Right lobe of liver (tissue), 6 donors: ENCODE data around the gene HSD11B2. TPM values are rescaled to one million over a fixed set of nuclear protein-coding genes. Genes with fewer than 3 reads are reported as not detected.
A peak's percentile ranks its signal among the peaks of the same experiment; 100 is the strongest.

Source experiments
- ATAC-seq, 4 donors: fragments of 200-7000 bp; cut with Tn5 transposase; one replicate each; pipeline ENCODE4 v1.9.1; 2020; ENCODE audit warnings: mild to moderate bottlenecking in 4 of 4, moderate library complexity in 4 of 4
- DNase-seq, 3 donors: peaks; one replicate each; pipeline ENCODE4 v3.0.0-alpha.2; 2020
- H3K27ac ChIP-seq, 3 donors: fragments of 200-600 bp; one replicate each; pipeline ENCODE4 v1.8.0; 2022
- H3K27me3 ChIP-seq, 2 donors: fragments of 200-600 bp; one replicate each; pipeline ENCODE4 v1.8.0; 2022
- H3K36me3 ChIP-seq, 4 donors: fragments of 200-600 bp; sonication (generic) in 1 of 4; one replicate each; pipeline versions ENCODE4 v1.5.1 to v1.8.0; 2017 to 2022; ENCODE audit warnings: control low read depth in 1 of 4
- H3K4me1 ChIP-seq, 4 donors: fragments of 200-600 bp; sonication (generic) in 1 of 4; one replicate each; pipeline versions ENCODE4 v1.5.1 to v1.8.0; 2017 to 2022; ENCODE audit warnings: control low read depth in 1 of 4
- H3K4me3 ChIP-seq, 3 donors: fragments of 200-600 bp; one replicate each; pipeline ENCODE4 v1.8.0; 2022
- H3K9me3 ChIP-seq, 4 donors: fragments of 200-600 bp; sonication (generic) in 1 of 4; one replicate each; pipeline versions ENCODE4 v1.5.1 to v1.8.0; 2017 to 2022; ENCODE audit warnings: control low read depth in 1 of 4
- CTCF ChIP-seq, 4 donors: fragments of 200-600 bp in 3 of 4; fragments of 450-650 bp in 1 of 4; IDR thresholded peaks; one replicate each; pipeline versions ENCODE4 v1.5.1 to v1.8.0; 2016 to 2022; ENCODE audit warnings: antibody characterized with exemption in 4 of 4, mild to moderate bottlenecking in 2 of 4
- POLR2A ChIP-seq: fragments of 450-650 bp; IDR thresholded peaks from one replicate; pipeline ENCODE4 v1.6.1; 2017; ENCODE audit warnings: antibody characterized with exemption, mild to moderate bottlenecking
- WGBS: methylation state at CpG from one replicate; pipeline ENCODE4 v1.1.6; 2018; ENCODE audit warnings: low coverage, low lambda C conversion rate; ENCODE audit not compliant: insufficient coverage; ENCODE audit errors: missing lambda C conversion rate; 5-methylcytosine and 5-hydroxymethylcytosine counted together
- intact Hi-C, 2 donors: fragments of 100-400 bp; cut with DNase I; formaldehyde crosslinking; loops; one replicate each; pipeline versions ENCODE4 v1.11.2 to v1.14.1; 2022
- total RNA-seq, 6 experiments: library from RNA; depleted of rRNA in 2 of 6; stranded (reverse); fragments of >200 nt in 2 of 6; fragmentation: NEBNext Ultra II Directional in 3 of 6; extraction: Animal tissue kit (Norgen Biotek cat#: 25700) in 3 of 6; gene quantifications; one replicate each; pipeline versions ENCODE4 v1.1.0 to v1.2.4, GENCODE V29; 2016 to 2023
- donor health status: DM: no; HTN: yes; CAD: no.
- donor health status: DM: no; HTN: no; CAD: no.
- donor health status: DM: no; HTN: no; CAD: no.
- donor health status: DM: no; HTN: yes; CAD: no.
- donor health status: DM: no; HTN: yes; CAD: no.

Gene HSD11B2
- total RNA-seq, 6 experiments from 2014 or later = 1.3 to 2.7 (median 2.1) TPM

- H3K9me3 ChIP-seq = no peaks in the 10 kb centered on the region
- peak; percentile 83 to 96 (median 93) for DNase-seq
- no peaks in the 10 kb centered on the region for H3K36me3 ChIP-seq
- H3K4me3 ChIP-seq = no peak overlapping the region
- WGBS = 50% methylated on average over 2 of the region's 3 CpGs
- H3K4me1 ChIP-seq = peaks cover 5 to 87% (median 53%) of the 10 kb centered on the region in 4 donors
- intact Hi-C loops = no loop called here
- peak overlapping the region in 2 of 3 donors; percentile 52 to 62 for H3K27ac ChIP-seq
- TF ChIP-seq POLR2A = no peak
- TF ChIP-seq CTCF (IDR thresholded peaks at IDR 0.05) = peak in 3 of 4 donors; percentile 12 to 28 (median 25)
- no peaks in the 10 kb centered on the region for H3K27me3 ChIP-seq
- ATAC-seq = peak; percentile 63 to 73 (median 68)
Measured at GRCh38 chr16:67445441-67445912, 14.6 kb downstream of the HSD11B2 start.

DNA sequence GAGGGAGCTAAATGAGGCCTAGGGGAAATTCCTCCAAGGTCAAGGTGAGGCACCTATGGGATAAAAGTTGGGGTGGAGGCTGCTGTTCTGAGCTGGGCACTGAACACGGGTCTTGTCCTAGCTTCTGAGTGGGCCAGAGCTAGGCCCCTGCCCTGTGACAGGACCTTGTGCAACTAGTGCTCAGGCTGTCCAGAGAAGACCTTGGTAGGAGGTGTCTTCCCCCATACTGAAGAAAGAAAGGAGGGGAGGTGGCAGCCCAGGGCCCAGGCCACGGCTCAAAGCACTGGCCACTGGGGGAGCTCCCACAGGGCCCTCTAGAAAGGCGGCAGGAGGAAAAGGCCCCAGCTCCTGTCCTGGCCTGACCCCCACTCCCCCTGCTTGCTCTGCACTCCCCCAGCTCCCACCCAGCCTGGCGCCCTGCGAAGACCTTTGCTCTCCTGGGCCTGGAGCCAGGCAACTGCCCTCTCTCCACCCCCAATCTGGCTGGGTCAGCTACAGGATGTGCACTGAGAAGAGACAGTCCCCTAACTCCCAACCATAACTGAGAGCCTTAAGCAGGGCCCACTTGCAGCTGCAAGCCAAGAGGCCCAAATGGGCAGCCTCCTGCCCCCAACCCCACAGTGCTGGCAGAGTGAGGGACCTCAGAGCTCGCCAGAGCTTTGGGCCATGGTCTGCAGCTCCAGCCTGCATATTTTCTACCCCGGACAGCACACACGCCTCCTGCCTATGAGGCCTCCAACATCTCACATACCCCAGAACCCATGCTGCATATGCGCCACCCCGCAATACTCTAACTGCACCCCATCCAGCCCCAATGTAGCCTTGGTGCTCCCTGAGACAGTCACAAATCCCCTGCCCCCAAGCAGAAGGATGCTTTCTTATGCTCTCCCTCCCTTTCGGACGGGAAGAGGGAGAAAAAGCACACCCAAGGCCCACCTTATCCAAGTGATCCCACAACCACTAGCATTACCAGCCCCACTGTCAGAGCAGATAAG lies 15.3 kb downstream of the HSD11B2 start:
- no peaks in the 10 kb centered on the region for H3K27me3 ChIP-seq
- peak; percentile 61 to 73 (median 64) for ATAC-seq
- intact Hi-C loops = no loop called here
- H3K4me3 ChIP-seq = no peak overlapping the region
- TF ChIP-seq CTCF (IDR thresholded peaks at IDR 0.05) (no peak), POLR2A (no peak)
- DNase-seq = peak; percentile 83 to 92 (median 89)
- H3K4me1 ChIP-seq = peaks cover 5 to 86% (median 54%) of the 10 kb centered on the region in 4 donors
- peak overlapping the region in 2 of 3 donors; percentile 52 to 62 for H3K27ac ChIP-seq
- WGBS = 48% methylated on average over 3 of the region's 12 CpGs
- H3K9me3 ChIP-seq = no peaks in the 10 kb centered on the region
- no peaks in the 10 kb centered on the region for H3K36me3 ChIP-seq

GRCh38 chr16:67446968-67447507 lies 16.1 kb downstream of the HSD11B2 start:
- 77% methylated on average over 6 of the region's 8 CpGs for WGBS
- no peaks in the 10 kb centered on the region for H3K9me3 ChIP-seq
- peaks cover 0 to 3% (median 0%) of the 10 kb centered on the region in 4 donors for H3K36me3 ChIP-seq
- TF ChIP-seq CTCF (IDR thresholded peaks at IDR 0.05) (no peak), POLR2A (no peak)
- no peaks in the 10 kb centered on the region for H3K27me3 ChIP-seq
- H3K4me1 ChIP-seq = peaks cover 5 to 79% (median 50%) of the 10 kb centered on the region in 4 donors
- H3K27ac ChIP-seq = peak overlapping the region in 1 of 3 donors; percentile 62
- intact Hi-C loops = no loop called here
- no peak overlapping the region for H3K4me3 ChIP-seq
- ATAC-seq = no peak
- no peak for DNase-seq

- Histone ChIP-seq H3K27me3 (no peaks in the 10 kb centered on the region), H3K36me3 (peaks cover 0 to 3% (median 1%) of the 10 kb centered on the region in 4 donors), H3K27ac (peak overlapping the region in 1 of 3 donors; percentile 62), H3K4me1 (peaks cover 5 to 73% (median 46%) of the 10 kb centered on the region in 4 donors), H3K4me3 (no peak overlapping the region), H3K9me3 (no peaks in the 10 kb centered on the region)
- TF ChIP-seq CTCF (IDR thresholded peaks at IDR 0.05) = peak; percentile 30 to 49 (median 40)
- TF ChIP-seq POLR2A = no peak
- ATAC-seq (no peak), DNase-seq (peak in 1 of 3 donors; percentile 59)
- intact Hi-C loops = no loop called here
- 88% methylated on average over 1 of the region's 6 CpGs for WGBS
Measured at GRCh38 chr16:67447508-67448076, 16.7 kb downstream of the HSD11B2 start.
